ENCODE data around the gene SLC35E3. TPM values are rescaled to one million over a fixed set of nuclear protein-coding genes. Genes with fewer than 3 reads are reported as not detected.

SLC35E3 gene
- total RNA-seq, 1 donor from 2014 or later: 12.2 TPM

- no peaks in the 10 kb centered on the region for H3K4me1 ChIP-seq
- H3K27ac ChIP-seq: no peak overlapping the region
- no peak overlapping the region for H3K4me3 ChIP-seq
- no peaks in the 10 kb centered on the region for H3K27me3 ChIP-seq
- no peaks in the 10 kb centered on the region for H3K9me3 ChIP-seq
- H3K36me3 ChIP-seq: peaks cover 100% of the 10 kb centered on the region
- TF ChIP-seq CTCF (IDR thresholded peaks at IDR 0.05): no peak
- intact Hi-C loops (cut with DNase I): no loop called here
- ATAC-seq (no peak), DNase-seq (no peak)
Observed at GRCh38 chr12:68824131-68824530, 78.2 kb downstream of the SLC35E3 start.

GRCh38 chr12:68824597-68825250 lies 78.7 kb downstream of the SLC35E3 start:
- no peaks in the 10 kb centered on the region for H3K27me3 ChIP-seq
- H3K4me3 ChIP-seq: no peak overlapping the region
- H3K9me3 ChIP-seq: no peaks in the 10 kb centered on the region
- DNase-seq: no peak
- no peaks in the 10 kb centered on the region for H3K4me1 ChIP-seq
- TF ChIP-seq CTCF (IDR thresholded peaks at IDR 0.05): no peak
- intact Hi-C loops (cut with DNase I): no loop called here
- ATAC-seq: no peak
- no peak overlapping the region for H3K27ac ChIP-seq
- peaks cover 100% of the 10 kb centered on the region for H3K36me3 ChIP-seq

- Histone ChIP-seq H3K9me3 (no peaks in the 10 kb centered on the region), H3K36me3 (peaks cover 100% of the 10 kb centered on the region), H3K4me3 (no peak overlapping the region), H3K4me1 (no peaks in the 10 kb centered on the region), H3K27ac (no peak overlapping the region), H3K27me3 (no peaks in the 10 kb centered on the region)
- ATAC-seq (no peak), DNase-seq (no peak)
- no peak for TF ChIP-seq CTCF (IDR thresholded peaks at IDR 0.05)
- intact Hi-C loops (cut with DNase I): no loop called here
Observed at GRCh38 chr12:68825569-68826217, 79.7 kb downstream of the SLC35E3 start.

GRCh38 chr12:68827895-68828671 lies 82.1 kb downstream of the SLC35E3 start:
- peaks cover 96% of the 10 kb centered on the region for H3K36me3 ChIP-seq

GRCh38 chr12:68828672-68829068 lies 82.7 kb downstream of the SLC35E3 start:
- Histone ChIP-seq H3K4me3 (no peak overlapping the region), H3K9me3 (no peaks in the 10 kb centered on the region), H3K36me3 (peaks cover 95% of the 10 kb centered on the region), H3K4me1 (no peaks in the 10 kb centered on the region), H3K27me3 (no peaks in the 10 kb centered on the region), H3K27ac (no peak overlapping the region)
- no peak for DNase-seq
- intact Hi-C loops (cut with DNase I): no loop called here
- no peak for TF ChIP-seq CTCF (IDR thresholded peaks at IDR 0.05)
- ATAC-seq: no peak

More at GRCh38 chr12:68827895-68828671, 82.1 kb downstream of the SLC35E3 start:
- TF ChIP-seq CTCF (IDR thresholded peaks at IDR 0.05): no peak
- Histone ChIP-seq H3K4me3 (no peak overlapping the region), H3K4me1 (no peaks in the 10 kb centered on the region), H3K27me3 (no peaks in the 10 kb centered on the region), H3K9me3 (no peaks in the 10 kb centered on the region), H3K27ac (no peak overlapping the region)
- DNase-seq (no peak), ATAC-seq (no peak)
- intact Hi-C loops (cut with DNase I): no loop called here

Other genes with a start within 250 kb of the SLC35E3 start
- gene RAP1B, start 135.3 kb upstream of the SLC35E3 start, total RNA-seq: 158 TPM
- 22.7 TPM for gene NUP107, start 59.2 kb upstream of the SLC35E3 start, total RNA-seq
- gene MDM2, start 62.0 kb downstream of the SLC35E3 start, total RNA-seq: 198 TPM
- 165 TPM for gene CPM, start 187.0 kb downstream of the SLC35E3 start, total RNA-seq